SU-DHL-6 (cell line): ENCODE results near the gene DOC2B.

Experiments used
- CTCF ChIP-seq: fragments of 200-600 bp; sonication (generic); IDR thresholded peaks from one replicate; pipeline ENCODE4 v1.5.1; 2017; ENCODE audit warnings: antibody characterized with exemption, mild to moderate bottlenecking, low read length, moderate library complexity; ENCODE audit not compliant: insufficient read depth, poor library complexity, severe bottlenecking
- EZH2phosphoT487 ChIP-seq: fragments of 200-600 bp; sonication (generic), shearing (Covaris generic); conservative IDR thresholded peaks from 2 replicates; pipeline ENCODE4 v1.6.1; 2018; ENCODE audit warnings: mild to moderate bottlenecking, antibody characterized with exemption, low read length, moderate library complexity, mixed read lengths

DNA sequence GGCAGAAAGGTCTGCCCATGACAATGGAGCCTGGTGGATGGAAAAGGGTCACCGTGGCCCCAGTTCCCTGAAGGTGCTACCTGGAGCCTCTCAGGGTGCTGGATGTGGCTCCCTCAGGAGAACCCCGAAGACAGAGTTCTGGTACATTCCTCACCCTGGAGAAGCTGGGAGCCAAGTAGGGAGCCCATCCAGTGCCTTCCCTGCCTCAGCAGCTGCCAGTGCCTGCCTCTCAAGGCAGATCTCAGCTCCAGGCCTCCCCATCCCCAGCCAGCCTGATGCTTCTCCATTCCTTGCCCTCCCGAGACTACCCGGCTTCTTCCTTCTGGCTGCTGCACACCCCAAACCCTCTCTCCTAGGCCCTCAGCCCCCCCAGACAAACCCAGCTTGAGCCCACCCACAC is 23.5 kb downstream of the DOC2B start:
- no peak for TF ChIP-seq CTCF
- TF ChIP-seq EZH2phosphoT487: no peak
